ENCODE results near the gene CNTNAP2. TPM values are rescaled to one million over a fixed set of nuclear protein-coding genes. Genes with fewer than 3 reads are reported as not detected.

The CNTNAP2 gene
- total and polyA plus RNA-seq, 8 donors = 0.19 to 18.2 (median 0.56) TPM

- Histone ChIP-seq H3K27me3 (no peaks in the 10 kb centered on the region), H3K27ac (no peak overlapping the region), H3K36me3 (no peaks in the 10 kb centered on the region), H3K4me3 (no peak overlapping the region), H3K9me3 (no peaks in the 10 kb centered on the region), H3K4me1 (no peaks in the 10 kb centered on the region)
- intact Hi-C loops (cut with DNase I; ENCODE audit: low total_unique reads) = no loop called here
- TF ChIP-seq POLR2A (IDR thresholded peaks at IDR 0.05) (no peak), POLR2AphosphoS5 (IDR thresholded peaks at IDR 0.05) (no peak), EP300 (IDR thresholded peaks at IDR 0.05) (no peak)
- TF ChIP-seq, protein P1, sequence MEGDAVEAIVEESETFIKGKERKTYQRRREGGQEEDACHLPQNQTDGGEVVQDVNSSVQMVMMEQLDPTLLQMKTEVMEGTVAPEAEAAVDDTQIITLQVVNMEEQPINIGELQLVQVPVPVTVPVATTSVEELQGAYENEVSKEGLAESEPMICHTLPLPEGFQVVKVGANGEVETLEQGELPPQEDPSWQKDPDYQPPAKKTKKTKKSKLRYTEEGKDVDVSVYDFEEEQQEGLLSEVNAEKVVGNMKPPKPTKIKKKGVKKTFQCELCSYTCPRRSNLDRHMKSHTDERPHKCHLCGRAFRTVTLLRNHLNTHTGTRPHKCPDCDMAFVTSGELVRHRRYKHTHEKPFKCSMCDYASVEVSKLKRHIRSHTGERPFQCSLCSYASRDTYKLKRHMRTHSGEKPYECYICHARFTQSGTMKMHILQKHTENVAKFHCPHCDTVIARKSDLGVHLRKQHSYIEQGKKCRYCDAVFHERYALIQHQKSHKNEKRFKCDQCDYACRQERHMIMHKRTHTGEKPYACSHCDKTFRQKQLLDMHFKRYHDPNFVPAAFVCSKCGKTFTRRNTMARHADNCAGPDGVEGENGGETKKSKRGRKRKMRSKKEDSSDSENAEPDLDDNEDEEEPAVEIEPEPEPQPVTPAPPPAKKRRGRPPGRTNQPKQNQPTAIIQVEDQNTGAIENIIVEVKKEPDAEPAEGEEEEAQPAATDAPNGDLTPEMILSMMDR (IDR thresholded peaks at IDR 0.05) = no peak
- DNase-seq = no peak
- 74 to 86% (median 75%) methylated on average over 6 of the region's 6 CpGs for WGBS, 5 donors
These were observed 1642.8 kb downstream of the CNTNAP2 start for GRCh38 chr7:147759327-147759943.

GRCh38 chr7:147765301-147765700 is 1648.7 kb downstream of the CNTNAP2 start:
- Histone ChIP-seq H3K27ac (no peak overlapping the region), H3K36me3 (no peaks in the 10 kb centered on the region), H3K4me3 (no peak overlapping the region), H3K9me3 (no peaks in the 10 kb centered on the region), H3K27me3 (no peaks in the 10 kb centered on the region), H3K4me1 (no peaks in the 10 kb centered on the region)
- WGBS, 5 donors = 91 to 97% (median 94%) methylated on average over 4 of the region's 4 CpGs
- no peak for DNase-seq
- TF ChIP-seq POLR2AphosphoS5 (IDR thresholded peaks at IDR 0.05) = no peak
- TF ChIP-seq, protein P1 (IDR thresholded peaks at IDR 0.05) = no peak
- TF ChIP-seq EP300 (IDR thresholded peaks at IDR 0.05) = no peak
- intact Hi-C loops (cut with DNase I; ENCODE audit: low total_unique reads) = no loop called here

DNA sequence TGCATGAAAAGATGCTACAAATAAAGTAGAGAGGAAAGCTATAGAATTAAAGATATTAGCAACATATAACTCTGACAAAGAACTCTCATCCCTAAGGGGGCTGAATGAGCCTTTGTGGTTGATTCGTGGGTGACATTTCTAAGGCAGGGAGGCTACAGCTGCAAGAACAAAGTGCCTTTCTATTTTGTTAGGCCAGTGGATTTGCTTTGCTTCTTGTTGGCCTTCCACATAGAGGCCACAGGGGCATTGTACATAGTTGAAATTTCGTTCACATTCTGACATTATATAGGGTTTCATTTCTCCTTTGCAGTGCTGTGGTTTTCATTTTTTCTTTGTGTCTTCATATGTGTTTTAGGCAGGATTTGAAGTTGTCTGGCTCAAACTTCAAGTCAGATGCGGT is 1654.7 kb downstream of the CNTNAP2 start:
- Histone ChIP-seq H3K4me1 (no peaks in the 10 kb centered on the region), H3K27me3 (no peaks in the 10 kb centered on the region), H3K4me3 (no peak overlapping the region), H3K36me3 (no peaks in the 10 kb centered on the region), H3K9me3 (no peaks in the 10 kb centered on the region), H3K27ac (no peak overlapping the region)
- intact Hi-C loops (cut with DNase I; ENCODE audit: low total_unique reads) = no loop called here
- 53 to 69% (median 64%) methylated on average over 3 of the region's 3 CpGs for WGBS, 5 donors
- no peak for TF ChIP-seq EP300 (IDR thresholded peaks at IDR 0.05)
- TF ChIP-seq, protein P1 (IDR thresholded peaks at IDR 0.05) = no peak
- no peak for TF ChIP-seq POLR2A (IDR thresholded peaks at IDR 0.05)
- TF ChIP-seq POLR2AphosphoS5 (IDR thresholded peaks at IDR 0.05) = no peak
- DNase-seq = peak in 1 of 2 donors; percentile 9

DNA sequence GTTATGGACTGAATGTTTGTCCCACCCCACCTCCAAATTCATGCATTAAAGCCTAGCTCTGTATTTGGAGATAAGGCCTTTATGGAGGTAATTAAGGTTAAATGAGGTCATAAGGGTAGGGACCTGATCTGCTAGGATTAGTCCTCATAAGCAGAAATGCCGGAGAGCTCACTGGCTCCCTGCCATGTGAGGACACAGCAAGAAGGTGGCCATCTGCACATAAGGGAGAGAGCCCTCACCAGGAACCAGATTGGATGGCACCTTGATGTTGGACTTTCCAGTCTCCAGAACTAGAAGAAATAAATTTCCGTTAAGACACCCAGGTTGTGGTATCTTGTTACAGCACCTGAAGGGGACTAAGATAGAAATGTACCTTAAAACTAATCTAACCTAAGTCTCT is 1657.9 kb downstream of the CNTNAP2 start:
- intact Hi-C loops (cut with DNase I; ENCODE audit: low total_unique reads) = no loop called here
- no peak for DNase-seq
- Histone ChIP-seq H3K4me1 (no peaks in the 10 kb centered on the region), H3K4me3 (no peak overlapping the region), H3K27me3 (no peaks in the 10 kb centered on the region), H3K9me3 (no peaks in the 10 kb centered on the region), H3K27ac (no peak overlapping the region), H3K36me3 (no peaks in the 10 kb centered on the region)
- 73 to 89% (median 81%) methylated on average over 2 of the region's 2 CpGs for WGBS, 5 donors
- no peak for TF ChIP-seq EP300 (IDR thresholded peaks at IDR 0.05)

DNA sequence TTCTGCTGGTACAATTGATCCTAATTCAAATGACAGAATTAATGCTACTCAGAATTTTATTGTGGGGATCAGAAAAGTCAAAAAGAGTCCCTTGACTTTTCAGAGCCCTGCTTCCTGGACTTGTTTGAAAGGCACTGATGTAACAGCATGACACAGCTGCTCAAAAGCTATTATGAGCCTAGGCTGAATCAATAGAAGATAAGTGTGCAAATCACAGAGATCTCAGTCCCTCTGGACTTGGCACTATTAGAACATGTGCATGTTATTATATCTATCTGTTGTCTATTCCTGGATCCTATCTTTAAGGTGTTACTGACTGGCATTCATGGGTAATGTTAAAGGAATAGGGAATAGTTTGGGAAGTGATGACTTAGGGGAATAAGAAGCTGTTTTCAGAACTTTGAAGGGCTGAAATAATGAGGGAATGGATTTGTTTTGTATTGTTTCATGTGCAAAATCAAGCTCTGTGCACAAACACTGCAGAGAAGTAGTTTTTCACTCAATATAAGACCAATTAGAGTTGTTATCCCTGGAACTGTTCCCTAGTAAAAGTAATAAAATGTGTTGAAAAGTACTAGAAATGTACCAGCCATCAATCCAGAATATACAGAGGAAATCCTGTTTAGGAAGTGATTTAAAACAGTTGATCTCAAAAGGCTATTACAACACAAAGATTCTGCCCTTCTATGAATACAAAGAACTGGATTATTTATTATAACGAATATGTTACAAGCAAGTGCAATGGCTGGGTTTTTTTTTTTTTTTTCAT is 1659.1 kb downstream of the CNTNAP2 start:
- no peaks in the 10 kb centered on the region for H3K9me3 ChIP-seq
- H3K27me3 ChIP-seq = no peaks in the 10 kb centered on the region
- no peaks in the 10 kb centered on the region for H3K4me1 ChIP-seq
- 39 to 66% (median 57%) methylated on average over 1 of the region's 1 CpG for WGBS, 5 donors
- DNase-seq = no peak
- intact Hi-C loops (cut with DNase I; ENCODE audit: low total_unique reads) = no loop called here
- H3K4me3 ChIP-seq = no peak overlapping the region
- H3K27ac ChIP-seq = no peak overlapping the region
- no peaks in the 10 kb centered on the region for H3K36me3 ChIP-seq
- TF ChIP-seq POLR2A (IDR thresholded peaks at IDR 0.05) (no peak), POLR2AphosphoS5 (IDR thresholded peaks at IDR 0.05) (no peak), EP300 (IDR thresholded peaks at IDR 0.05) (no peak)
- TF ChIP-seq, protein P1 (IDR thresholded peaks at IDR 0.05) = no peak

All from stomach (tissue), 9 donors.